Neural crest cell (in vitro differentiated cells): ENCODE data around the gene KIAA1328. TPM values are rescaled to one million over a fixed set of nuclear protein-coding genes. Genes with fewer than 3 reads are reported as not detected.

Experiments
- DNase-seq: peaks from one replicate; pipeline ENCODE4 v3.0.0; 2021; ENCODE audit warnings: low read depth, mixed read lengths, low spot score
- H3K27ac Mint-ChIP-seq: one replicate; pipeline ENCODE4 v1.8.0; 2021; ENCODE audit warnings: mild to moderate bottlenecking, mixed read lengths; ENCODE audit not compliant: unreplicated experiment
- H3K27me3 Mint-ChIP-seq: 2 replicates; pipeline ENCODE4 v1.8.0; 2021; ENCODE audit warnings: low read depth, mild to moderate bottlenecking, mixed read lengths
- H3K36me3 Mint-ChIP-seq: 2 replicates; pipeline ENCODE4 v1.8.0; 2021; ENCODE audit warnings: low read depth, mild to moderate bottlenecking, mixed read lengths
- H3K4me1 Mint-ChIP-seq: 2 replicates; pipeline ENCODE4 v1.8.0; 2021; ENCODE audit warnings: mixed read lengths
- H3K4me3 Mint-ChIP-seq: one replicate; pipeline ENCODE4 v1.8.0; 2021; ENCODE audit warnings: mild to moderate bottlenecking, mixed read lengths
- H3K9me3 Mint-ChIP-seq: 2 replicates; pipeline ENCODE4 v1.8.0; 2021; ENCODE audit warnings: mixed read lengths
- CTCF ChIP-seq: fragments of 200-600 bp; sonication (generic); conservative IDR thresholded peaks from 2 replicates; pipeline ENCODE4 v1.5.0; 2021; ENCODE audit warnings: antibody characterized with exemption, mild to moderate bottlenecking
- total RNA-seq: library from RNA; stranded (reverse); gene quantifications from 2 replicates; pipeline ENCODE4 v1.2.1, GENCODE V29; 2021

Gene KIAA1328
- total RNA-seq, 1 donor from 2014 or later = 12.3 TPM

GRCh38 chr18:36811430-36811829 is 17.5 kb upstream of the KIAA1328 start:
- Mint-ChIP-seq H3K9me3 (no peaks in the 10 kb centered on the region), H3K27ac (no peak overlapping the region), H3K27me3 (no peaks in the 10 kb centered on the region), H3K36me3 (peaks cover 8% of the 10 kb centered on the region), H3K4me3 (no peak overlapping the region), H3K4me1 (peaks cover 4% of the 10 kb centered on the region)
- DNase-seq = no peak
- no peak for TF ChIP-seq CTCF

DNA sequence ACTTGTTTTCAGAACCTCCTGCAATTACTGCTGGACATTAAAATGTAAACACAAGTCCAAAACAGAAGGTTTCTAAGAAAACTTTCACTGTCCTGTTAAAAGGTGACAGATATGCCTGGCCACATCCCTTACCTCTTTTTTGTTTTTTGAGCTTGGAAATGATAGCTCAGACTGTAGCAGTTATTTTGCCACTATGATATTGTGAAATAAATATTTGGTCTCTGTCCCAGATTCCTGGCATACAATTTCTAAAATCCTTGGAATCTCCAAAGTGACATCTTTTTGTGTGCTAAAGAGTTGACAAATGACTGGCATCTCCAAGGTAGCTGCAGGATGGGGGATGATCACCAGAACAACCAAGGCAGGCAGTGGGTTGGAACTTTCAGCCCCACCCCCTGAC is 17.0 kb upstream of the KIAA1328 start:
- TF ChIP-seq CTCF = no peak
- Mint-ChIP-seq H3K36me3 (peaks cover 8% of the 10 kb centered on the region), H3K27me3 (no peaks in the 10 kb centered on the region)

DNA sequence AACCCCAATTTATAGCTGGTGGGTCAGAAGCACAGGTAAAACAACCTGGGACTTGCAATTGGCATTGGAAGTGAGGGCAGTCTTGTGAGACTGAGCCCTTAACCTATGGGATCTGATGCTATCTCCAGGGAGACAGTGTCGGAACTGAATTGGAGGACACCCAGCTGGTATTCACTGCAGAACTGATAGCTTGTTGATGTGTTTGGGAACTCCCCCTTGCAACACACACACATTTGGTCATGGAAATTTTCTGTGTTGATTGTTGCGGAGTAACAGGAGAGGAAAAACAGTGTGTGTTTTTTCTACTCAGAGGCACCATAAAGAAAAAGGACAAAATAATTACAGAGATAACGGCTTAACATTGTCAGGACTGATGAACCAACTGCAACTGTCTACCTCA is 16.2 kb upstream of the KIAA1328 start:
- H3K27ac Mint-ChIP-seq = no peak overlapping the region
- H3K27me3 Mint-ChIP-seq = no peaks in the 10 kb centered on the region
- peaks cover 4% of the 10 kb centered on the region for H3K4me1 Mint-ChIP-seq
- no peak overlapping the region for H3K4me3 Mint-ChIP-seq
- peaks cover 5% of the 10 kb centered on the region for H3K36me3 Mint-ChIP-seq
- no peaks in the 10 kb centered on the region for H3K9me3 Mint-ChIP-seq
- DNase-seq = no peak
- no peak for TF ChIP-seq CTCF

More for the DNA sequence above, 17.0 kb upstream of the KIAA1328 start:
- H3K27ac Mint-ChIP-seq = no peak overlapping the region
- DNase-seq = no peak
- H3K4me1 Mint-ChIP-seq = peaks cover 4% of the 10 kb centered on the region
- H3K4me3 Mint-ChIP-seq = no peak overlapping the region
- H3K9me3 Mint-ChIP-seq = no peaks in the 10 kb centered on the region

DNA sequence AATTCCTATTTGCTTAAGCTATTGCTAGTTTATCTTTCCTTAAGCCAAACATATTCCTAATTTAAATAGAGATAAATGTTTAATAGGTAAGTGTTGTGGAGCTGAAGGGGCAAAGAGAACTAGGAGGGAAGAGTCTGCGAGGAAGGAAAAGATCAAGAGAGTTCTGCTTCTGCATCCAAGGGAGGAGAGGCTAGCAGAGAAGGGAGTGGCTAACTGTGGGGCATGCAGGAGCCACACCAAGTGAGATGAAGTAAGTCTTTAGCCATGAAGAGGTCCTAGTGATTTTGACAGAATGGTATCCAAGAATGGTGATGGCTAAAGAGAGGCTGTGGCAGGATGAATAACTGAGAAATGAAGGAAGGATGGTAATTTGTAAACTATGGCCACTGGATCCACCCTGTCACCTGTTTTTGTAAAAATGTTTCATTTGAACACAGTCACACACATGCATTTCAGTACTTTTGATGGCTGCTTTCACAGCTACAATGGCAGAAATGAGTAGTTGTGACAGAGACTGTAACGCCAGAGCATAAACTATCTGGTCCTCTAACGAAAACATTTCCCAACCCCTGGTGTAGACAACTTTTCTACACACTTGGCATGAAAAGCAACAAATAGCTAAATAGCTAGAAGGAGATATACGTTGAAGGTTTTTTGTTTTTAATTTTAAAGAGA is 15.7 kb upstream of the KIAA1328 start:
- no peak for TF ChIP-seq CTCF
- Mint-ChIP-seq H3K36me3 (peaks cover 4% of the 10 kb centered on the region), H3K9me3 (no peaks in the 10 kb centered on the region), H3K27ac (no peak overlapping the region), H3K4me3 (no peak overlapping the region), H3K4me1 (peaks cover 4% of the 10 kb centered on the region), H3K27me3 (no peaks in the 10 kb centered on the region)
- no peak for DNase-seq

DNA sequence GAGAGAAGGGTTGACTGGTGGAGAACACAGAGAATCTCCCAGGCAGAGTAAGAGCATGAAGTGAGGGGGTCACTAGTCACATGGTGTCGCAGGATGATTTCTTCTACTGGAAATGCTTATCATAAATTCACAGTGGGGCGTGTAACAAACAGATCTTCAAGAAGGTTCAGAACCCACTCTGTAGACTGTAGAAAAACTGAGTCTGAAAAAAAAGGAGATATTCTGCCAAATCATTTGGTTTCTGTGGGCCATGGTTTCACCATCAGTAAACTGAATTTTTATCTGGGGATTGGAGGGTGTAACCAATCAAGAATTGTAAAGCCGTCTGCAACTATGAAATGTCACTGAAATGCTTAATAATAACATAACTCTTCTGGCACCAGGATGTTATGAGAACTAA is 15.1 kb upstream of the KIAA1328 start:
- no peaks in the 10 kb centered on the region for H3K9me3 Mint-ChIP-seq
- peaks cover 4% of the 10 kb centered on the region for H3K36me3 Mint-ChIP-seq
- H3K27me3 Mint-ChIP-seq = no peaks in the 10 kb centered on the region
- no peak for DNase-seq
- no peak for TF ChIP-seq CTCF
- H3K4me1 Mint-ChIP-seq = peaks cover 4% of the 10 kb centered on the region
- no peak overlapping the region for H3K4me3 Mint-ChIP-seq
- no peak overlapping the region for H3K27ac Mint-ChIP-seq
